Esophagus muscularis mucosa (tissue), 4 donors: ENCODE results near the gene VGF. TPM values are rescaled to one million over a fixed set of nuclear protein-coding genes. Genes with fewer than 3 reads are reported as not detected.
"Not testable (repeated sequence)": the region's sequence is repeated elsewhere in the genome, so short reads cannot be mapped to it uniquely, and the experiment has no call there.

Source experiments
- DNase-seq: peaks from one replicate; pipeline ENCODE4 v3.0.0-alpha.2; 2017; ENCODE audit errors: extremely low spot score
- H3K27ac ChIP-seq, 4 donors: fragments of 200-600 bp; sonication (generic); replicated peaks in 1 of 4; 1 replicate in 3 of 4; 2 replicates in 1 of 4; pipeline ENCODE4 v1.5.1; 2016 to 2019; ENCODE audit warnings: mild to moderate bottlenecking in 1 of 4
- H3K27me3 ChIP-seq, 4 donors: fragments of 200-600 bp; sonication (generic); one replicate each; pipeline versions ENCODE4 v1.5.1 to v1.6.0; 2016 to 2019
- H3K36me3 ChIP-seq, 4 donors: fragments of 200-600 bp; sonication (generic); one replicate each; pipeline ENCODE4 v1.5.1; 2016 to 2019
- H3K4me1 ChIP-seq, 4 donors: fragments of 200-600 bp; sonication (generic); one replicate each; pipeline ENCODE4 v1.5.1; 2016 to 2019
- H3K4me3 ChIP-seq, 4 donors: fragments of 200-600 bp; sonication (generic); 1 replicate in 2 of 4; 2 replicates in 2 of 4; pipeline ENCODE4 v1.5.1; 2016 to 2019; ENCODE audit warnings: mild to moderate bottlenecking in 4 of 4, moderate library complexity in 1 of 4
- H3K9me3 ChIP-seq, 4 donors: fragments of 200-600 bp; sonication (generic); 1 replicate in 3 of 4; 2 replicates in 1 of 4; pipeline ENCODE4 v1.5.1; 2016 to 2019
- EP300 ChIP-seq: sonication (generic); formaldehyde crosslinking; IDR thresholded peaks from one replicate; pipeline ENCODE4 v1.6.1; 2017; ENCODE audit warnings: antibody characterized with exemption
- POLR2A ChIP-seq: fragments of 450-650 bp; IDR thresholded peaks from one replicate; pipeline ENCODE4 v1.6.1; 2017; ENCODE audit warnings: antibody characterized with exemption, moderate library complexity, mild to moderate bottlenecking, low read depth
- POLR2AphosphoS5 ChIP-seq, 2 donors: sonication (generic); formaldehyde crosslinking; IDR thresholded peaks; one replicate each; pipeline ENCODE4 v1.6.1; 2017; ENCODE audit warnings: antibody characterized with exemption in 2 of 2
- WGBS: methylation state at CpG from one replicate; pipeline ENCODE4 v1.1.5; 2018; 5-methylcytosine and 5-hydroxymethylcytosine counted together
- intact Hi-C: fragments of 100-400 bp; cut with DNase I; formaldehyde crosslinking; loops from one replicate; pipeline ENCODE4 v1.15.1; 2023
- total RNA-seq, 4 donors: library from RNA; depleted of rRNA; stranded (reverse); fragments of >200 nt; gene quantifications; one replicate each; pipeline versions ENCODE4 v1.1.0 to v1.2.1, GENCODE V29; 2016
- TF ChIP-seq, protein P1 (sequence below), 3 experiments: fragments of 200-600 bp in 2 of 3; fragments of 450-650 bp in 1 of 3; sonication (generic) in 2 of 3; IDR thresholded peaks; one replicate each; pipeline ENCODE4 v1.5.1; 2017 to 2019; ENCODE audit warnings: antibody characterized with exemption in 3 of 3, mild to moderate bottlenecking in 2 of 3, moderate library complexity in 1 of 3

The VGF gene
- total RNA-seq, 4 donors from 2014 or later: 0.23 to 0.33 (median 0.26) TPM; not detected in 1

DNA sequence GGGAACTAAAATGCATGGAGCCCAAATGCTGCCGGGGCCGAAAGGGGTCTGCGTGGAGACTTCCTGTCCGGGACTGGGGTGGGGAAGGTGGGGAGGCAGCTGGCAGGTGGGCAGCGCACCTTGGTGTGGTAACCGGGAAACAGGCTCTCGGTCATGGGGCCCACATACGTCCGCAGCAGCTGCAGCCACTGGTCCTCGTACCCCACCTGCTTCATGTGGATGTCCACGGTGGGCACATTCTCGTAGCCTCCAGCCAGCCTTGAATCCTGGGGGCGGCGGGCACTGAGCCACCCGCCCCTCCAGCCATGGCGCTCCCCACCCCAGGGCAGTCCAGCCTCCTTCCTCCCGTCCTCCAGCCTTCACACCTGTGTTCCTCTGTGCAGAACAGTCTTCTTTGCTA is 42.1 kb upstream of the VGF start:
- Histone ChIP-seq H3K27me3 (peaks cover 0 to 16% (median 6%) of the 10 kb centered on the region in 4 donors), H3K9me3 (no peaks in the 10 kb centered on the region), H3K27ac (no peak overlapping the region), H3K36me3 (peaks cover 41 to 68% (median 66%) of the 10 kb centered on the region in 4 donors), H3K4me3 (no peak overlapping the region), H3K4me1 (peaks cover 0 to 1% (median under 1%) of the 10 kb centered on the region in 4 donors)
- TF ChIP-seq POLR2AphosphoS5 (IDR thresholded peaks at IDR 0.05): no peak
- no peak for TF ChIP-seq POLR2A
- TF ChIP-seq, protein P1, sequence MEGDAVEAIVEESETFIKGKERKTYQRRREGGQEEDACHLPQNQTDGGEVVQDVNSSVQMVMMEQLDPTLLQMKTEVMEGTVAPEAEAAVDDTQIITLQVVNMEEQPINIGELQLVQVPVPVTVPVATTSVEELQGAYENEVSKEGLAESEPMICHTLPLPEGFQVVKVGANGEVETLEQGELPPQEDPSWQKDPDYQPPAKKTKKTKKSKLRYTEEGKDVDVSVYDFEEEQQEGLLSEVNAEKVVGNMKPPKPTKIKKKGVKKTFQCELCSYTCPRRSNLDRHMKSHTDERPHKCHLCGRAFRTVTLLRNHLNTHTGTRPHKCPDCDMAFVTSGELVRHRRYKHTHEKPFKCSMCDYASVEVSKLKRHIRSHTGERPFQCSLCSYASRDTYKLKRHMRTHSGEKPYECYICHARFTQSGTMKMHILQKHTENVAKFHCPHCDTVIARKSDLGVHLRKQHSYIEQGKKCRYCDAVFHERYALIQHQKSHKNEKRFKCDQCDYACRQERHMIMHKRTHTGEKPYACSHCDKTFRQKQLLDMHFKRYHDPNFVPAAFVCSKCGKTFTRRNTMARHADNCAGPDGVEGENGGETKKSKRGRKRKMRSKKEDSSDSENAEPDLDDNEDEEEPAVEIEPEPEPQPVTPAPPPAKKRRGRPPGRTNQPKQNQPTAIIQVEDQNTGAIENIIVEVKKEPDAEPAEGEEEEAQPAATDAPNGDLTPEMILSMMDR (IDR thresholded peaks at IDR 0.05): no peak
- no peak for TF ChIP-seq EP300
- intact Hi-C loops: no loop called here
- 89% methylated on average over 3 of the region's 17 CpGs for WGBS
- DNase-seq: no peak

DNA sequence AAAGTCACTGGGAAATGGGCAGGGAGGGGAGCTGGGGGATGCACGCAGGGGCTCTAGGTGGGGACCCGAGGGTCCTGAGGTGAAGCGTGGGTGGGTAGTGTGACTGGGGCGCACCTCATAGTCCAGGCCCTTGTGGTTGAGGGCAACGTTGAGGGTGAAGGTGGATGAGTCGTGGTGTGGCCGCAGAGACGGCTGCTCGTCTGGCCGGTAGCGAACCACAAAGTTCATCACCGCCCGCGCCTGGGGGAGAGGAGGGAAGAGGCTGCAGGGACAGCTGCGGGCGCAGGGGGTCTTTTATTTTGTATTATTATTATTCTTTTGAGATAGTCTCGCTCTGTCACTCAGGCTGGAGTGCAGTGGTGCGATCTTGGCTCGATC is 41.3 kb upstream of the VGF start:
- intact Hi-C loops: no loop called here
- TF ChIP-seq EP300: no peak
- TF ChIP-seq POLR2AphosphoS5 (IDR thresholded peaks at IDR 0.05): no peak
- TF ChIP-seq, protein P1 (IDR thresholded peaks at IDR 0.05): no peak
- no peak for TF ChIP-seq POLR2A
- Histone ChIP-seq H3K9me3 (no peaks in the 10 kb centered on the region), H3K36me3 (peaks cover 33 to 60% (median 58%) of the 10 kb centered on the region in 4 donors), H3K27ac (no peak overlapping the region), H3K4me1 (peaks cover 6 to 9% (median 8%) of the 10 kb centered on the region in 4 donors), H3K27me3 (peaks cover 5 to 24% (median 13%) of the 10 kb centered on the region in 4 donors), H3K4me3 (no peak overlapping the region)
- WGBS: 87% methylated on average over 19 of the region's 19 CpGs
- DNase-seq: no peak

DNA sequence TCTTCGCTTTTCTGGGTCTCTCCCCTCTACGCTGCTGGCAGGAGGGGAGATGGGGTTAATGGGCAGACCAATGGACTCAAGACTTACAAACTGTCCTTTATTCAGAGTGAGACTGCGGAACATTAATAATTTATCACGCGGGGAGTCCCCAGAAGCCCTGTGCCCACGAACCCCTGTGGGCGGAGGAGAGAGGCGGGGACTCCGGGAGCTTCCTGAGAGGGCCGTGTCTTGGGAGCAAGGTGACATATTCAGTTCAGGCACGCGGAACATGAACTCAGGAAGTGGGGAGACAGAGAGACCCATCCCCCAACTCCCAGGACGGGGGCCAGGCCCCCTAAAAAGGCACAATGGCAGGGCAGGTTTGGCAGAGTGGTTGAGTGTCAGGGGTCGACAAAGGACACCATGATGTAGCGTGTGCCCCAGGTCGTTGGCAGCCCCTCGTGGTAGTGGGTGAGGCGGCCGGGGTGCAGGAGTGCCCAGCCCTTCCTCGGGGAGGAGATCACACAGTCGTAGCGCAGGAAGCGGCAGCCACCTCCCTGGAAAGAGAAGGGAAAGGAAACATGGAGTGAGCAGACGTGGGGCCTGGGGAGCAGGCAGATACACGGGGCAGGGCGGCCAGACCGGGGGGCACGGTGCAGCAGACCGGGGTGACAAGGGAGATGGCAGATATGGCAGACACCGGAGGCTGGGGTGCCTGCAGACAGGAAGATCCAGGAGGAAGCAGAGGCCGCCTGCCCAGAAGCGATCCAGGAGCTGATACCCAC is 40.7 kb upstream of the VGF start:
- WGBS: 84% methylated on average over 32 of the region's 32 CpGs
- DNase-seq: no peak
- Histone ChIP-seq H3K27me3 (peaks cover 6 to 30% (median 18%) of the 10 kb centered on the region in 4 donors), H3K9me3 (no peaks in the 10 kb centered on the region), H3K4me1 (peaks cover 8 to 12% (median 11%) of the 10 kb centered on the region in 4 donors), H3K36me3 (peaks cover 27 to 54% (median 53%) of the 10 kb centered on the region in 4 donors), H3K4me3 (no peak overlapping the region), H3K27ac (no peak overlapping the region)
- TF ChIP-seq, protein P1 (IDR thresholded peaks at IDR 0.05): no peak
- TF ChIP-seq POLR2A (no peak), POLR2AphosphoS5 (IDR thresholded peaks at IDR 0.05) (no peak), EP300 (no peak)
- intact Hi-C loops: no loop called here

DNA sequence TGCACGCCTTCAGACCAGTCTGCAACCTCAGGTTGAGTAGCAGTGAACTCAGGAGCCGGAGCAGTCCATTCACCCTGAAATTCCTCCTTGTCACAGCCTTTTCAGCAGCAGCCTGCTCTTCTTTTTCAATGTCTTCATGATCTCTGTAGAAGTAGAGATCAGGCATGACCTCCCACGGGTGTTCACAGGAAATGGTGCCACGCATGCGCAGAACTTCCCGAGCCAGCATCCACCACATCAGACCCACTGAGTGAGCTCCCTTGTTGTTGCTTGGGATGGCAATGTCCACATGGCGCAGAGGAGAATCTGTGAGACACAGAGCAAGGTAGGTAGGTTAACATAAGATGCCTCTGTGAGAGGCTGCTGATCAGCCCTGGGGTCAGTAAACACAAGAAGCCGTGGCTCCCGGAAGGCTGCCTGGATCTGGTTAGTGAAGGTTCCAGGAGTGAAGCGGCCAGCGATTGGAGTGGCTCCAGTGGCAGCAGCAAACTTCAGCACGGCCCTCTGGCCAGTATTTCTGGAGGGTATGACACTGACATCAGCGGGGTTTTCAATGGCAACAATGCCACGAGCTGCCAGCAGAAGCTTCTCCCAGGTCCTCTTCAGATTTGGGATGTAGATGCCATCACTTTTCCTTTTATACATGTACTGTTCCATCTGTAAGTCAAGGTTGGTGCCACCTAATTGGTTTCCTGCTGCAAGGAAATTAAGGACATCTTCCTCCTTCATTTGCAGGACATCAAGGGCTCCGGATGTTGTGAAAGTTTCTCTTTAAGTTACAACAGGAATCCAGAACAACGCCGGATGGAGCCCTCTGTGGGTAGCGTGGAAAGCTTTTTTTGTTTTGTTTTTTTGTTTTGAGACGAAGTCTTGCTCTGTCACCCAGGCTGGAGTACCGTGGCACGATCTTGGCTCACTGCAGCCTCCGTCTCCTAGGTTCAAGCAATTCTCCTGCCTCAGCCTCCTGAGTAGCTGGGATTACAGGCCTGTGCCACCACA is 38.7 kb upstream of the VGF start:
- intact Hi-C loops, H3K27ac ChIP-seq, DNase-seq, H3K4me3 ChIP-seq, H3K9me3 ChIP-seq: not testable (repeated sequence)
- Histone ChIP-seq H3K36me3 (peaks cover 12 to 34% (median 32%) of the 10 kb centered on the region in 4 donors), H3K4me1 (peaks cover 8 to 12% (median 11%) of the 10 kb centered on the region in 4 donors), H3K27me3 (peaks cover 6 to 51% (median 28%) of the 10 kb centered on the region in 4 donors)
- 63% methylated on average over 20 of the region's 22 CpGs for WGBS

DNA sequence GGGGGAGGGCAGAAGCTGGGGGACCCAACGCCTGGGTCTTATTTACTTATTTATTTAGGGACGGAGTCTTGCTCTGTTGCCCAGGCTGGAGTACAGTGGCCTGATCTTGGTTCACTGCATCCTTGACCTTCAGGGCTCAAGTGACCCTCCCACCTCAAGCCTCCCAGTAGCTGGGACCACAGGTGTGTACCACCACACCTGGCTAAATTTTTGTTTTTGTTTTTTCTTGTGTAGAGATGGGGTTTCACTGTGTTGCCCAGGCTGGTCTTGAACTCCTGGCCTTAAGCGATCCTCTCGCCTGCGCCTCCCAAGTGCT is 37.2 kb upstream of the VGF start:
- H3K27ac ChIP-seq: no peak overlapping the region
- DNase-seq: no peak
- intact Hi-C loops: no loop called here
- WGBS: 83% methylated on average over 5 of the region's 5 CpGs
- TF ChIP-seq EP300 (no peak), POLR2A (no peak), POLR2AphosphoS5 (IDR thresholded peaks at IDR 0.05) (no peak)
- TF ChIP-seq, protein P1 (IDR thresholded peaks at IDR 0.05): no peak
- H3K27me3 ChIP-seq: peaks cover 6 to 65% (median 28%) of the 10 kb centered on the region in 4 donors
- H3K9me3 ChIP-seq: no peaks in the 10 kb centered on the region
- H3K4me3 ChIP-seq: no peak overlapping the region
- H3K4me1 ChIP-seq: peaks cover 8 to 12% (median 11%) of the 10 kb centered on the region in 4 donors
- H3K36me3 ChIP-seq: peaks cover 12 to 19% (median 18%) of the 10 kb centered on the region in 4 donors
